Peyer's patch (tissue), 4 donors: ENCODE data around the gene ZC3H18. TPM values are rescaled to one million over a fixed set of nuclear protein-coding genes. Genes with fewer than 3 reads are reported as not detected.

Experiments
- DNase-seq, 3 donors: peaks; one replicate each; pipeline ENCODE4 v3.0.0-alpha.2; 2017 to 2019
- H3K27ac ChIP-seq, 4 donors: fragments of 200-600 bp; sonication (generic); one replicate each; pipeline ENCODE4 v1.5.1; 2016 to 2019
- H3K27me3 ChIP-seq, 2 donors: fragments of 200-600 bp; sonication (generic); one replicate each; pipeline ENCODE4 v1.5.1; 2019
- H3K36me3 ChIP-seq, 3 donors: fragments of 200-600 bp; sonication (generic); one replicate each; pipeline ENCODE4 v1.5.1; 2016 to 2019
- H3K4me1 ChIP-seq, 4 donors: fragments of 200-600 bp; sonication (generic); one replicate each; pipeline ENCODE4 v1.5.1; 2016 to 2019
- H3K4me3 ChIP-seq, 4 donors: fragments of 200-600 bp; sonication (generic); 1 replicate in 3 of 4; 2 replicates in 1 of 4; pipeline ENCODE4 v1.5.1; 2016 to 2019; ENCODE audit warnings: mild to moderate bottlenecking in 1 of 4
- H3K9me3 ChIP-seq, 4 donors: fragments of 200-600 bp; sonication (generic); one replicate each; pipeline ENCODE4 v1.5.1; 2016 to 2019; ENCODE audit warnings: mild to moderate bottlenecking in 1 of 4
- POLR2A ChIP-seq, 2 donors: fragments of 450-650 bp; IDR thresholded peaks; one replicate each; pipeline ENCODE4 v1.5.1; 2017; ENCODE audit warnings: antibody characterized with exemption in 2 of 2, mild to moderate bottlenecking in 2 of 2, moderate library complexity in 2 of 2
- total RNA-seq, 4 donors: library from RNA; depleted of rRNA; stranded (reverse); fragments of >200 nt; gene quantifications; one replicate each; pipeline ENCODE4 v1.1.0, GENCODE V29; 2016
- TF ChIP-seq, protein P1 (sequence below), 6 experiments: fragments of 450-650 bp in 4 of 6; fragments of 200-600 bp in 2 of 6; sonication (generic) in 1 of 6; IDR thresholded peaks; one replicate each; pipeline ENCODE4 v1.5.1; 2017 to 2019; ENCODE audit warnings: antibody characterized with exemption in 6 of 6, mild to moderate bottlenecking in 3 of 6, moderate library complexity in 1 of 6

ZC3H18 gene
- total RNA-seq, 4 donors from 2014 or later, result 22.8 to 47.0 (median 32.9) TPM

DNA sequence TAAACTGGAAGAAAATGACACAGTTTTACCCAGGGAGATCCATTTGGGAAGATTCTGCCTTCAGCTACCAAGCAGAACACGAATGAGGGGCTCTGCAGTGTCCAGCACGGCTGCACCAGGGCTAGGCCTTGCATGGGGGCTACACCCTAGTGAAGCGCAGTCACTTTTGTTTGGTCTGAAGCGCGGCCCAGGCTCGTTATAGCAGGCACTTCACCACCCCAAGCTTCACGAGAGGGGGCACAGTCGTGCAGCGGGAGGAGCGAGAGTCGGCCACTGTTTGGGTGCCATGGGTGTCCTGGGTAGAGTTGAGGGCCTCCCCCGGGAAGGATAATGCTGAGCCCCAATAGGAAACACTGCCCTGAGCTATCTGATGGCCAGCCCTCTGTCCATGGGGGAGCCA lies 46.5 kb downstream of the ZC3H18 start:
- TF ChIP-seq, protein P1, sequence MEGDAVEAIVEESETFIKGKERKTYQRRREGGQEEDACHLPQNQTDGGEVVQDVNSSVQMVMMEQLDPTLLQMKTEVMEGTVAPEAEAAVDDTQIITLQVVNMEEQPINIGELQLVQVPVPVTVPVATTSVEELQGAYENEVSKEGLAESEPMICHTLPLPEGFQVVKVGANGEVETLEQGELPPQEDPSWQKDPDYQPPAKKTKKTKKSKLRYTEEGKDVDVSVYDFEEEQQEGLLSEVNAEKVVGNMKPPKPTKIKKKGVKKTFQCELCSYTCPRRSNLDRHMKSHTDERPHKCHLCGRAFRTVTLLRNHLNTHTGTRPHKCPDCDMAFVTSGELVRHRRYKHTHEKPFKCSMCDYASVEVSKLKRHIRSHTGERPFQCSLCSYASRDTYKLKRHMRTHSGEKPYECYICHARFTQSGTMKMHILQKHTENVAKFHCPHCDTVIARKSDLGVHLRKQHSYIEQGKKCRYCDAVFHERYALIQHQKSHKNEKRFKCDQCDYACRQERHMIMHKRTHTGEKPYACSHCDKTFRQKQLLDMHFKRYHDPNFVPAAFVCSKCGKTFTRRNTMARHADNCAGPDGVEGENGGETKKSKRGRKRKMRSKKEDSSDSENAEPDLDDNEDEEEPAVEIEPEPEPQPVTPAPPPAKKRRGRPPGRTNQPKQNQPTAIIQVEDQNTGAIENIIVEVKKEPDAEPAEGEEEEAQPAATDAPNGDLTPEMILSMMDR (IDR thresholded peaks at IDR 0.05), result no peak
- TF ChIP-seq POLR2A (IDR thresholded peaks at IDR 0.05), result no peak

DNA sequence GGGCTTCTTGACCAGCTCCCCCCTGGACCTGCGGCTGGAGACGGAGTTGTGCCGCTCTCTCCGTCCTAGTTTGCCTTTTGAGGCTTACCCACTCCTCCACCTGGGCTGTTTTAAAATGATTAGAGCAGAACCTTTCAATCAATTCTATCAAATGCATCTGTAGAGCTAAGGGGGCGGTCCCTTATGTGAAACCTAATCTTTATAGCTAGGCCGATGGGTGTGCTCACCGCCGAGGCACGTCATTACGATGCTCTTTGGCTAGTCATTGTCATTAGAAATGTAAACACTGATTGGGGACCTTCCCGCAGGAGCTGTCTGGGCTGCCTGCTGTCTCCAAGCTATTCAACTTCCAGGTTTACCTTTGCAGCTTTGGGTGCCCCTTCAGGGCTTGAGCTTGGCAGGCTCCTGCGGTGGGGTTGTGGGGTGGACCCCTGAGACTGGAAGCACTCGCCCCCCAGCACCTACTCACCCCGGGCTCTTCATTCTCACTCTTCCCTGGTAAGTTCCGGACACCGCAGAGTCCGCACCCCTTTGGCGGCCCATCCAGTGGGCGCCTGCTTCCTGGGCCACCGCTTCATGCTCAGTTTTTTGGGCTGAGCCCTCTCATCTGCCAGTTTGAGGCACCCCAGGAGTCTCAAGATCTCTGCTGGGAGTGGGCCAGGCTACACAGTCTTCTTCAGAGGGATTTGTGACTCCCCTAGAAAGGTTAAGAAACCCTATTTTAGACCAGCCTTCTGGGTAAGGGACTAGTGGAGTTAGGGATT lies 47.2 kb downstream of the ZC3H18 start:
- peak overlapping the region in 2 of 4 donors; percentile 19 to 55 for H3K27ac ChIP-seq
- no peak overlapping the region for H3K4me3 ChIP-seq
- no peaks in the 10 kb centered on the region for H3K27me3 ChIP-seq
- H3K36me3 ChIP-seq, result peaks cover 0 to 16% (median 0%) of the 10 kb centered on the region in 3 donors
- H3K4me1 ChIP-seq, result peaks cover 0 to 42% (median 5%) of the 10 kb centered on the region in 4 donors
- no peaks in the 10 kb centered on the region for H3K9me3 ChIP-seq
- TF ChIP-seq, protein P1 (IDR thresholded peaks at IDR 0.05), result no peak
- no peak for TF ChIP-seq POLR2A (IDR thresholded peaks at IDR 0.05)
- DNase-seq, result no peak

More for the DNA sequence above, 46.5 kb downstream of the ZC3H18 start:
- Histone ChIP-seq H3K9me3 (no peaks in the 10 kb centered on the region), H3K4me3 (no peak overlapping the region), H3K4me1 (peaks cover 0 to 42% (median 5%) of the 10 kb centered on the region in 4 donors), H3K27me3 (no peaks in the 10 kb centered on the region), H3K27ac (peak overlapping the region in 2 of 4 donors; percentile 19 to 55), H3K36me3 (peaks cover 0 to 16% (median 0%) of the 10 kb centered on the region in 3 donors)
- no peak for DNase-seq

DNA sequence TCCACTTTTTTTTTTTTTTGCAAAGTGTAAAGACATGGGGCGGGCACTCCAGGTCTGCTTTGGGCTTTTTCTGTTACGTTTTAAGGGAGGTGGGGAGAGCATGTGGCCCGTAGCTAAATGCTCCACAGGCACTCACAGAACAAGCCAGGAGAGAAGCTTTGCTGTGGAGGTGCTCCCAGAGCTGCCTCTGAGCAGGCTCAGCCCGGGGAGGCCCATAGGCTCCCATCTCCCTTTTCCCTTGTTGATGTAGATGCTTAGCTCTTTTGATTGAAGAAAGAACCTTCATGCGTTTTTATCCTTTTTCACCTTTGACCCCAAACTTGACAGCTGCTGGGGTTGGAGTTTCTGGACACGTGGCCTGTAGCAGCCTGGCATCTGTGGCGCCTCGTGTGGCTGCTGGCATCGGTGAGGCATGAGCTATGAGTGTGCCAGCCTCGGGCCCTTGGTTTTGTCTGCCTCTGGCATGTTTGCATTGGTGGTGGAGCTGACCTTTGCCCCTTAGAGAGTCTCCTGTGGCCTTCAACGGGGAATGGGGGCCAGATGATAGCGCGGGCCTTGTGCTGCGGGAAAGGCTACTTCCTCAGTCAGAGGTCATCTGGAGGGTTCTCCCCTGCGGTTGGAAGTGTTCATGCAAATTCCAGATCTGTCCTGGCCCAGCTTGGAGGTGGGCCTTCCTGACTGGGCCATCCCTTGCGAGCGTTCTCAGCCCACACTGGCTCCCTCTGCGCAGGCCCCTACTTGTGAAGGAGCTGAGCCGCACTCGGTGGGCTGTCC lies 48.2 kb downstream of the ZC3H18 start:
- Histone ChIP-seq H3K27me3 (no peaks in the 10 kb centered on the region), H3K9me3 (no peaks in the 10 kb centered on the region), H3K4me3 (no peak overlapping the region), H3K36me3 (peaks cover 0 to 23% (median 0%) of the 10 kb centered on the region in 3 donors), H3K27ac (peak overlapping the region in 1 of 4 donors; percentile 17), H3K4me1 (peaks cover 0 to 42% (median 5%) of the 10 kb centered on the region in 4 donors)
- TF ChIP-seq, protein P1 (IDR thresholded peaks at IDR 0.05), result peak in 1 of 6 experiments; percentile 22
- no peak for TF ChIP-seq POLR2A (IDR thresholded peaks at IDR 0.05)
- no peak for DNase-seq

DNA sequence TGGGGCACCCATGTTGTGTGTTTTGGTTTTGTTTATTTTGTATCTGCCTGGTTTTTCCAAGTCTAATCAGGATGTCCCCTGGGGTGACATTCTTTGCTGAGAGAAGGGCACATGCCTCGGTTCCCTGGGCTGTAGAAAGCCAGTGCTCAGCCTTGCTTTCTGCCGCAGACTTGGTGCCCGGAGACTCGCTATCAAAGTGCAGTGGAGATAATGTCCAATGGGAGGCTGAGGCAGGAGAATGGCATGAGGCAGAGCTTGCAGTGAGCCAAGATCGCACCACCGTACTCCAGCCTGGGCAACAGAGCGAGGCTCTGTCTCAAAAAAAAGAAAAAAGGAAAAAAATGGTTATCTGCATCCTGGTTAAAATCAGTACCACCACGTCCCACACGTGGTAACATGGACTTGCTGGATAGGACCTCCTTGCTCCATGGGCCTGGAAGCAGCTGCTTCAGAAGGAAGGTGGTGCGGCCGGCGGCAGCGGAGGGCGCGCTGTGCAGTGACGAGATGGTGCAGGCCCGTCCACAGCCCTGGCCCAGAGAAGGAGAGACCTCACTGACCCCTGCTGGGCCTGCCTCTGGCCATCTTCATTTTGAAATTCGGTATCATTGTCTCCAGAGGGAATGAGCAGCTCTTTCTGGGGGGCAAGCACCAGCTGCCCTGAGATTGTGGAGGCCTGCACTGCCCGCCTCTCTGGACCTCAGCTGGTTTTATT lies 48.9 kb downstream of the ZC3H18 start:
- DNase-seq, result no peak
- TF ChIP-seq POLR2A (IDR thresholded peaks at IDR 0.05), result no peak
- TF ChIP-seq, protein P1 (IDR thresholded peaks at IDR 0.05), result no peak
- peak overlapping the region; percentile 50 to 79 (median 70) for H3K27ac ChIP-seq

More for the DNA sequence above, 48.9 kb downstream of the ZC3H18 start:
- peaks cover 0 to 42% (median 5%) of the 10 kb centered on the region in 4 donors for H3K4me1 ChIP-seq
- H3K27me3 ChIP-seq, result no peaks in the 10 kb centered on the region
- H3K36me3 ChIP-seq, result peaks cover 0 to 30% (median 0%) of the 10 kb centered on the region in 3 donors
- no peaks in the 10 kb centered on the region for H3K9me3 ChIP-seq
- H3K4me3 ChIP-seq, result no peak overlapping the region
